Measurements from ENCODE around the gene TACC2.
A peak's percentile ranks its signal among the peaks of the same experiment; 100 is the strongest.

The TACC2 gene

DNA sequence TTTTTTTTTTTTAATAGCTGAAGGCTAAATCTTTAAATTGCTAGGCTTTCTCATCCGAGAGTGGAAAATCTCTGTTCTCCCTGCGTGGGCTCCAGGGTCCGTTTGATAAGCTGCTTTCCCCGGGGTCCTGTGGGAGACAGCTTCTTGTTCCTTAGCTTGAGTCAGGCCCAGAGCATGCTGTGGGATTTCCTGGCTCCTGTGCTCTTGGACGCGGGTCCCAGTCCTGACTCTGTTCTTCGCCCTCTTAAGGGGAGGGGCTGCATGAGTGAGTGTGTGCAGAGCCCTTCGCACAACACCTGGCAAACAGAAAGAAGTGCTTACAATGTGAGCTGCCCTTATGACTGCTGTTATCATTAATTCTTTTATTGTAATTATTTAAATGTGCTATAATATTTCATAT lies 133.5 kb downstream of the TACC2 start:
- no peak overlapping the region for H3K4me3 ChIP-seq (ENCODE audit: low read length)
- H3K4me1 ChIP-seq (ENCODE audit: insufficient read depth, low read length): peaks cover 18% of the 10 kb centered on the region
- no peak overlapping the region for H3K9ac ChIP-seq (ENCODE audit: low read depth, low read length)
- no peak overlapping the region for H3K27ac ChIP-seq (ENCODE audit: low read length)
- H3K9me3 ChIP-seq (ENCODE audit: insufficient read depth, low read depth, low read length): no peaks in the 10 kb centered on the region
- H3K27me3 ChIP-seq (ENCODE audit: insufficient read depth, low read length): no peaks in the 10 kb centered on the region
- H3K36me3 ChIP-seq (ENCODE audit: insufficient read depth, low read depth, low read length): no peaks in the 10 kb centered on the region

DNA sequence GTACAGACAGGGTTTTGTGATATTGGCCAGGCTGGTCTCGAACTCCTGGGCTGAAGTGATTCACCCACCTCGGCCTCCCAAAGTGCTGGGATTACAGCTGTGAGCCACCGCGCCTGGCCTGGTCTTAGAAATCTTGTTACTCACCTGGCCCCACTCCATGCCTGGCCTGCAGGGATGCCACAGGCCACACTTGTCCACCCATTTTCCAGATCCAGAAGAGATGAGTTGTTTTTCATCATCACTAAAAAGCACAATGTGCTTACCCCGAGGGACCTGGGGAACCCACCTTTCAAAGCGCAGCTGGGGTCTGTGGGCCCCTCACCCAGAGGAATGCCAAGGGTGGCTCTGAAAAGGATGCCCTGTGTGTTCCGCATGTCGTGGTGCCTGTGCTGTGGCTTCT lies 134.2 kb downstream of the TACC2 start:
- no peak overlapping the region for H3K9ac ChIP-seq (ENCODE audit: low read depth, low read length)
- H3K4me1 ChIP-seq (ENCODE audit: insufficient read depth, low read length): peaks cover 18% of the 10 kb centered on the region
- no peaks in the 10 kb centered on the region for H3K36me3 ChIP-seq (ENCODE audit: insufficient read depth, low read depth, low read length)
- no peaks in the 10 kb centered on the region for H3K27me3 ChIP-seq (ENCODE audit: insufficient read depth, low read length)
- H3K4me3 ChIP-seq (ENCODE audit: low read length): no peak overlapping the region
- H3K27ac ChIP-seq (ENCODE audit: low read length): no peak overlapping the region
- no peaks in the 10 kb centered on the region for H3K9me3 ChIP-seq (ENCODE audit: insufficient read depth, low read depth, low read length)

DNA sequence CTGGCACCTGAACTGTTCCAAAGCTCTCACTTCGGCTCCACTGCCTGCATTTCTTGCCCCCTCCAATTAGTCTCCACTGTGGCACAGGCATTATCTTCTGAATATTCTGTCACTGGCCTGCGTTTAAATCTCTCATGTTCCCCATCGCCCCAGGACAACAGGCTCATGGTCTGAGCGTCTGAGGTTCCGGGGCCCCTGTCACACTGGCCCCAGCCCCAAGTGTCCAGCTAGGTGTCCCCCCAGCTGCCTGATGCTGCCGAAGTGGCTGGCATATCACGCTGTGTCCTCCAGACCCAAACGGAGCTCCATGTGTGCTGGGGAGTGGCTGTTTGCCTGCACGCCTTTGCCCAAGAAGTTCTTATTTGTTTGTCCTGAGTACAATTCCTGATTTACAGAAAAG lies 135.4 kb downstream of the TACC2 start:
- no peaks in the 10 kb centered on the region for H3K36me3 ChIP-seq (ENCODE audit: insufficient read depth, low read depth, low read length)
- no peaks in the 10 kb centered on the region for H3K9me3 ChIP-seq (ENCODE audit: insufficient read depth, low read depth, low read length)
- H3K4me1 ChIP-seq (ENCODE audit: insufficient read depth, low read length): peaks cover 18% of the 10 kb centered on the region
- no peak overlapping the region for H3K27ac ChIP-seq (ENCODE audit: low read length)
- no peak overlapping the region; the same call in 1 of the 2 replicates for H3K9ac ChIP-seq (ENCODE audit: low read depth, low read length)
- no peak overlapping the region for H3K4me3 ChIP-seq (ENCODE audit: low read length)
- H3K27me3 ChIP-seq (ENCODE audit: insufficient read depth, low read length): no peaks in the 10 kb centered on the region

DNA sequence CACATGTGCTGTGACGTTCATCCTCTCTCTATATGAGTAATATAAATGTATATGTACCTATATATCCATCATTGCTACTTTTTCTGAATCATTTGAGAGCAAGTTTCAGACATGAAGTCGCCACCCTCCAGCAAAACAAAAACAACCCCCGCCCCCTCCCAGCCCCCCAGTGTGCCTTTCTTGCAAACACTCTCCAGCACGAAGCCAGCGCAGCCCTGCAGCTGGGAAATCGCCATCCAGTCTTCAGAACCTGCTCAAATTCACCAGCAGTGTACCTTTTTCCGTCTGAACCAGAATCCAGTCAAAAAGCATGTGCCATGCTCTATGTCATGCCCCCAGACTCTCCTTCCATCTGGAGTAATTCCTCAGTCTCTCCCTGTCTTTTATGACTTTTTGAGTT lies 135.8 kb downstream of the TACC2 start:
- Histone ChIP-seq H3K4me3 (ENCODE audit: low read length) (no peak overlapping the region), H3K27me3 (ENCODE audit: insufficient read depth, low read length) (no peaks in the 10 kb centered on the region), H3K9me3 (ENCODE audit: insufficient read depth, low read depth, low read length) (no peaks in the 10 kb centered on the region), H3K9ac (ENCODE audit: low read depth, low read length) (no peak overlapping the region; the same call in 1 of the 2 replicates), H3K36me3 (ENCODE audit: insufficient read depth, low read depth, low read length) (no peaks in the 10 kb centered on the region), H3K27ac (ENCODE audit: low read length) (no peak overlapping the region), H3K4me1 (ENCODE audit: insufficient read depth, low read length) (peaks cover 18% of the 10 kb centered on the region)

- Histone ChIP-seq H3K9me3 (ENCODE audit: insufficient read depth, low read depth, low read length) (no peaks in the 10 kb centered on the region), H3K27ac (ENCODE audit: low read length) (no peak overlapping the region), H3K9ac (ENCODE audit: low read depth, low read length) (no peak overlapping the region), H3K4me3 (ENCODE audit: low read length) (no peak overlapping the region), H3K36me3 (ENCODE audit: insufficient read depth, low read depth, low read length) (no peaks in the 10 kb centered on the region), H3K4me1 (ENCODE audit: insufficient read depth, low read length) (peaks cover 15% of the 10 kb centered on the region), H3K27me3 (ENCODE audit: insufficient read depth, low read length) (no peaks in the 10 kb centered on the region)
Observed at GRCh38 chr10:122126763-122127659, 138.0 kb downstream of the TACC2 start.

- Histone ChIP-seq H3K9me3 (ENCODE audit: insufficient read depth, low read depth, low read length) (no peaks in the 10 kb centered on the region), H3K9ac (ENCODE audit: low read depth, low read length) (no peak overlapping the region), H3K27ac (ENCODE audit: low read length) (no peak overlapping the region), H3K36me3 (ENCODE audit: insufficient read depth, low read depth, low read length) (no peaks in the 10 kb centered on the region), H3K4me3 (ENCODE audit: low read length) (no peak overlapping the region), H3K27me3 (ENCODE audit: insufficient read depth, low read length) (no peaks in the 10 kb centered on the region), H3K4me1 (ENCODE audit: insufficient read depth, low read length) (peaks cover 25% of the 10 kb centered on the region)
Observed at GRCh38 chr10:122127943-122128342, 139.0 kb downstream of the TACC2 start.

GRCh38 chr10:122128357-122128756 lies 139.4 kb downstream of the TACC2 start:
- Histone ChIP-seq H3K27ac (ENCODE audit: low read length) (no peak overlapping the region), H3K4me1 (ENCODE audit: insufficient read depth, low read length) (peaks cover 26% of the 10 kb centered on the region), H3K9me3 (ENCODE audit: insufficient read depth, low read depth, low read length) (no peaks in the 10 kb centered on the region), H3K9ac (ENCODE audit: low read depth, low read length) (no peak overlapping the region), H3K36me3 (ENCODE audit: insufficient read depth, low read depth, low read length) (peaks cover 3% of the 10 kb centered on the region; the same call in 1 of the 2 replicates), H3K4me3 (ENCODE audit: low read length) (no peak overlapping the region), H3K27me3 (ENCODE audit: insufficient read depth, low read length) (no peaks in the 10 kb centered on the region)

- Histone ChIP-seq H3K27ac (ENCODE audit: low read length) (no peak overlapping the region), H3K36me3 (ENCODE audit: insufficient read depth, low read depth, low read length) (peaks cover 13% of the 10 kb centered on the region; the same call in 1 of the 2 replicates), H3K4me1 (ENCODE audit: insufficient read depth, low read length) (peaks cover 19% of the 10 kb centered on the region), H3K9me3 (ENCODE audit: insufficient read depth, low read depth, low read length) (no peaks in the 10 kb centered on the region), H3K27me3 (ENCODE audit: insufficient read depth, low read length) (no peaks in the 10 kb centered on the region), H3K4me3 (ENCODE audit: low read length) (no peak overlapping the region), H3K9ac (ENCODE audit: low read depth, low read length) (no peak overlapping the region)
Observed at GRCh38 chr10:122130474-122131110, 141.6 kb downstream of the TACC2 start.

GRCh38 chr10:122132331-122132755 lies 143.4 kb downstream of the TACC2 start:
- Histone ChIP-seq H3K27ac (ENCODE audit: low read length) (no peak overlapping the region), H3K4me1 (ENCODE audit: insufficient read depth, low read length) (peaks cover 14% of the 10 kb centered on the region; the same call in 1 of the 2 replicates), H3K4me3 (ENCODE audit: low read length) (no peak overlapping the region)

DNA sequence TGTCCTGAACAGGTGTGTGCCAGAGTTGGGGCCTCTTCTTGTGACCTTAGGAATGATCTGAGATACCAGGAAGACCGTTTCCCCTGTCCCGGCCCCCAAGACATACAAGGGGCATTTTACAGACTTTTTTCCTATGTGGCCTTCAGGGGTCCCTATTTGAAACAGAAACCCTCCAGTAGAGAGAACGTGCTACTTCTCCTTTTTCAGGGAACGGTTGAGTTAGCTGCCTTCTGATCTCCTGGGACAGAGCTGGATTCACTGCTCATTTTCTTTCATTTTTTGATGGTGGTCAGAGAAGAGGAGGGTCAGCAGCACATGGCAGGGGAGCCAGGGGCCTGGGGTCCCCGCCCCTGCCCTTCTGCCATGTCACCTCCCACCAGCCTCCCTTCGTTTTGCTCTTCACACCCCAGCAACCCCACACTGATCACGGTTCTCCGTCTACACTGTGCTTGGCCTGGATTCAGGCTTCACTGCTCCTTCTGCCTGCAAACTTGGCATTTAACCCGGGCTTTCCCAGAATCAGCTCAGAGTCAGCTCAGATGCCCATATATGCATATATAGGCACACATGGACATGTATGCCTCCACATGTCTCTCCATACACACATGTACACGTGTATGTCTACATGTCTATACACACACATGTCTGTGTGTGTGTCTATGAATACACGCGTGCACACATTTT lies 144.1 kb downstream of the TACC2 start:
- no peak overlapping the region for H3K4me3 ChIP-seq (ENCODE audit: low read length)
- H3K27me3 ChIP-seq (ENCODE audit: insufficient read depth, low read length): no peaks in the 10 kb centered on the region
- H3K9me3 ChIP-seq (ENCODE audit: insufficient read depth, low read depth, low read length): no peaks in the 10 kb centered on the region
- H3K36me3 ChIP-seq (ENCODE audit: insufficient read depth, low read depth, low read length): peaks cover 13% of the 10 kb centered on the region; the same call in 1 of the 2 replicates
- H3K9ac ChIP-seq (ENCODE audit: low read depth, low read length): no peak overlapping the region; the same call in 1 of the 2 replicates
- no peak overlapping the region for H3K27ac ChIP-seq (ENCODE audit: low read length)
- H3K4me1 ChIP-seq (ENCODE audit: insufficient read depth, low read length): peaks cover 14% of the 10 kb centered on the region; the same call in 1 of the 2 replicates

More at GRCh38 chr10:122132331-122132755, 143.4 kb downstream of the TACC2 start:
- H3K9ac ChIP-seq (ENCODE audit: low read depth, low read length): peak overlapping the region; percentile 10; the same call in 1 of the 2 replicates
- H3K36me3 ChIP-seq (ENCODE audit: insufficient read depth, low read depth, low read length): peaks cover 13% of the 10 kb centered on the region; the same call in 1 of the 2 replicates
- no peaks in the 10 kb centered on the region for H3K9me3 ChIP-seq (ENCODE audit: insufficient read depth, low read depth, low read length)
- no peaks in the 10 kb centered on the region for H3K27me3 ChIP-seq (ENCODE audit: insufficient read depth, low read length)

DNA sequence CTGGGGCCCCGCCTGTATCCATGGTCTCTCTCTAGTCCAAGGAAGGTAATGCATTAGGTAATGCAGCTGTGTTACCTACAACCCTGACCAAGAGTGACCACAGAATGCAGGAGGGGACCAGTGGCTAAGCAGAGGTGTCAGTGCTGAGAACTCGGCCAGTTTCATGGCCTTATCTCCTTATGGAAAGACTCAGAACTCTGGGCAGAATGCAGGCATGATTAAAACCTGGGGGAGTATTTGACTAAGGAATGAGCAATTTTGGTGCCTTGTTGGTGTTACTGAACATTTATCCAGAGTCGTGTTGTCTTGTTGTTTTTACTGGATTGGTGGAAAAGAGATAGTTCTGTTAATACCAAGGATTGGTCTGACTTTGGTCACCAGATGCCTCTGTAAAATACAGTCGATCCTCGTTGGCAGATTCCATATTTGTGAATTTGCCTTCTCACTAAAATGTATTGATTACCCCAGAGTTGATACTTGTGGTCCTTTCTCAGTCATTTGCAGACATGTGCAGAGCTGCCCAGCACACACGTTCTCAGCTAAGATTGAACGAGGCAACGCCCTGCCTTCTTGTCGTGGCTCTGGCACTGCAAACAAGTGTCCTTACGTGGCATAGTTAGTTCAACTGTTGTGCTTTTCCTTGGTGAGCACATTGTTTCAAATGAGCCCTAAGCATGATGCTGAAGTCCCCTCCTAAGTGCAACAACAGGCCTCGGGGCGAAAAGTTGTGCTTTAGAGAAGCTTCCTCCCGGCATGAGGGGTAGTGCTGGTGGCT lies 146.5 kb downstream of the TACC2 start:
- Histone ChIP-seq H3K9ac (ENCODE audit: low read depth, low read length) (no peak overlapping the region), H3K27ac (ENCODE audit: low read length) (no peak overlapping the region), H3K4me1 (ENCODE audit: insufficient read depth, low read length) (peaks cover 14% of the 10 kb centered on the region; the same call in 1 of the 2 replicates), H3K9me3 (ENCODE audit: insufficient read depth, low read depth, low read length) (no peaks in the 10 kb centered on the region), H3K36me3 (ENCODE audit: insufficient read depth, low read depth, low read length) (peaks cover 13% of the 10 kb centered on the region; the same call in 1 of the 2 replicates), H3K27me3 (ENCODE audit: insufficient read depth, low read length) (no peaks in the 10 kb centered on the region), H3K4me3 (ENCODE audit: low read length) (no peak overlapping the region)
